ENCODE data around the gene ZNF784.

ZNF784 gene

DNA sequence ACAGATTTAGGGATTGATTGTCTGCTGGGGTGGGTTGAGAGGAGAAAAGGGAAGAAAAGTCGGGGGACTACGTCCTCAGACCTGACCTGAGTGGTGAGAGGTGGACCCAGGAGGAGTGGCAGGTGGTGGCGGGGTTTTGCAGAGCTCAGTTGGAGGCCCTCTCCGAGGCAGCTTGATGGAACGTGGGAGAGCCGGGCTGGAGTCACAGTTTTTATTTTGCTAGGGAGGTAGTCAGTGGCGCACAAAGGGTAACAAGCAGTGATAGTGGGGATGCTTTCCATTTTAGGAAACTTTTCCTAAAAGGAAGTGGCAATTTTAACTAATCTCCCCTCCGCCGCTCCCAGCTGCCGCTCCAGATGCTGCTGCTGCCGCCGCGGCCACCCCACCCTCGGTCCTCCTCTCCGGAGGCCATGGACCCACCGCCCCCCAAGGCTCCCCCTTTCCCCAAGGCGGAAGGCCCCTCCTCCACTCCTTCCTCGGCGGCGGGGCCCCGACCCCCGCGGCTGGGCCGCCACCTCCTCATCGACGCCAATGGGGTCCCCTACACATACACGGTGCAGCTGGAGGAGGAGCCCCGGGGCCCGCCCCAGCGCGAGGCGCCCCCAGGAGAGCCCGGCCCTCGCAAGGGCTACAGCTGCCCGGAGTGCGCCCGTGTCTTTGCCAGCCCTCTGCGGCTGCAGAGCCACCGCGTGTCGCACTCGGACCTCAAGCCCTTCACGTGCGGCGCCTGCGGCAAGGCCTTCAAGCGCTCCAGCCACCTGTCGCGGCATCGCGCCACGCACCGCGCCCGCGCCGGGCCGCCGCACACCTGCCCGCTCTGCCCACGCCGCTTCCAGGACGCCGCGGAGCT lies 18.0 kb upstream of the ZNF784 start:
- DNase-seq = peak in 1 of 2 experiments; percentile 22

DNA sequence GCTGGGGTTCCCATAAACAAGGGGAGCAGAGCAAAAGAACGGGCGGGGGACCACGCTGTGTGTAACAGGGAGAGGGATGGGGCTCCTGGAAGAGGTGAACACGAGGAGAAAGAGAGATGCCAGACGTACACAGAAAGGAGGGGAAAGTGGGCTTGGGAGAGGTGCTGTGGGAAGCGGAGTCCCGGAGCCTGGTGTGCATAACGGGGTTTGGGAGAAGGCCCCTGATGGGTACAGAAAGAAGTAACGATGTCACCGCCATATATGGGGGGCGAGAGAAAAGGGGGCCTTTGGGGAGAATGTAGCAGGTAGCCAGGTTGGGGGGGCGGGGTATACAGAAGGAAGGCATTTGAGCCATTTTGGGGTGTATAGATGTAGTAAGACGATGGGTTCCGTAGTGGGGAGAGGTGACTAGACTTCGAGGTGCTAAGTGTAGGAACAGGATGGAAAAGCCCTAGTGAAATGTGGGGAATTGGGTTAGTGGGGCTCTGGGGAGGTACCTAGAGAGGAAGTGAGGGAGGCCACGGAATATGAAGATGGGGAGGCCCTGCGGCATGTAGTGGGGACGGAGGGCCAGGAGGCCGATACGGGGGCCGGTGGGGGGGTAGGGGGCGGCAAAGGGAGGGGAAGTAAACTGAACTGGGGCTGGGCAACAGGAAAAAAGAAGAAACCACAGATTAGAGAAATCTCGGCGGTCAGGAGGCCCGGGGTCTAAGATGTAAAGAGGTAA lies 17.2 kb upstream of the ZNF784 start:
- peak in 1 of 2 experiments; percentile 51 for DNase-seq

DNA sequence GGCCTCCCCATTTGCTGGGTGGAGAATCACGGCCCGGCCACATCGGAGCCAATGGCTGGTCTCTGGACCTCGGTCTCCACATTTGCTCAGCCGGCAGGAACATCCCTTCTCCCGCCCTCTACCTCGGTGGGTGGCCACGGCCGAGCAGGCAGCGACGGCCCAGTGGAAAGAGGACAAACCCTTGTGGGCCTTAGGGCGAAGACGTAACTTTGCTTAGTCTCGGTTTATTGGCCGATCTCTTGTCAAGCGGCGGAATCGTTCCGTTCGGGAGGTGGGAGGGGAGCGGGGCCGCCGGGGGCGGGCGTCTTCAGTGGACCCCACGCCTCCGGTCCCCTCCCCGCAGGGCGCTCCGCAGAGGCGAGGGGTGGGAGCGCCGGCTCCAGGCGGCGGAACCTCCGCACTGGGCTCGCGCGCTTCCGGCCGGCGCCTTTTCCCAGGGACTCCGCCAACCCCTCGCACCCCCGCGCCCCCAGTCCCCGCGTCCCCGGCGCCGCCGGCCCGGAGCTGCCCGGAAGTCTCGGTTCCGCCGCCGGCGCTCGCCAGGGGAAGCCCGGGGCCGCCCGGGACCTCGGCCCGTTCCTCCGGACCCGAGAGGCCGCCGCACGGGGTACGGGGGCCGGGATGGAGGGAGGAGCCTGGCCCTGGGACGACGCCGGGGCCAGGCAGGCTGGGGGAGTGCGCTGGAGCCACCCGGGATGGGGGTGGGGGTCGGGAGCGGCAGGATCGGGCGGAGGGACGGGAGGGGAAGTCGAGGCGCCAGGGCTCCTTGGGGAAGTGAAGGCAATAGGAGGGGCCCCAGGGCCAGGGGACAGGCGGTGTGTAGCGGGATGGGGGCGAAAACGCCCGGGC lies 16.4 kb upstream of the ZNF784 start, which contains the start of gene ZNF580:
Gene ZNF580 (plus strand): TSS at position 426 of the 849 bp plus-strand sequence. CDS start 1,507 bp downstream, outside the sequence.
- DNase-seq = peak; percentile 62 to 74

DNA sequence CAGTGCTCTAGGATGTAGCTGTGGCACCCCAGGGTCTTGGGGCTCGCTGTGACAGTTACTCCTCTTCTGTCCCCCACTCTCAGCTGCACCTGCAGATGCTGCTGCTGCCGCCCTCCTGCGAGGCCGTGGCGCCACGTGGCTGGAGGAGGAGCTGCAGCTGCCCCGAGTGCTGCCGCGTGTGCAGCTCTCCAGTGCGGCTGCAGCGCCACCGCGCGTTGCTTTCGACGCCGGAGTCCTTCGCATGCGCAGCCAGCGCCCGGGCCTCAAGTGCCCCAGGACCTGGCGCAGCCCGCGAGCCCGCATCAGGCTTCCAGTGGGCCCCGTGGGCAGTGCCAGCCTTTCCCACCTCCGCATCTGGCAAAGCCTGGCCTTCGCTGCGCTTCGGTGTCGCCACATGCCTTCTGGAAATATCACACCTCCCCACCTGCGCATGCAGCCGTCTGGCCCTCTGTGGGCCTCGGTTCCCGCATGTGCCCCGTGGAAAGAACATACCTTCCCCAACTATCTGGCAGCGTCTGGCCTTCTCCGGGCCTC lies 15.7 kb upstream of the ZNF784 start:
- peak in 1 of 2 experiments; percentile 63 for DNase-seq

DNA sequence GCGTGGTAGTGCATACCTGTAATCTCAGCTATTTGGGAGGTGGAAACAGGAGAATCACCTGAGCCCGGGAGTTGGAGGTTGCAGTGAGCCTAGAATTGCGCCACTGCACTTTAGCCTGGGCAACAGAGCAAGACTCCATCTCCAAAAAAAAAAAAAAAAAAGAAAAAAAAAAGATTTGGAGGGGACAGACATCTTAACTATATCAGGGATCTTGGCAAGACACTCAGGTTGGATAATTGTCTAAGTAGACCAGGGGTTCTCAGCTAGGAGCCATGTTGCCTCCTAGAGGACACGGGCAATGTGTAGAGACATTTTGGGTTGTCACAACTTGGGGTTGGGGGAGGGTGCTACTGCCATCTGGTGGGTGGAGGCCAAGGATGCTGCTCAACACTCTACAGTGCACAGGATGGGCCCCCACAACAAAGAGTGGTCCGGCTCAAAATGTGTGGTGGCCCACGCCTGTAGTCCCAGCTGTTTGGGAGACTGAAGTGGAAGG lies 14.5 kb upstream of the ZNF784 start:
- peak; percentile 77 to 80 for DNase-seq

DNA sequence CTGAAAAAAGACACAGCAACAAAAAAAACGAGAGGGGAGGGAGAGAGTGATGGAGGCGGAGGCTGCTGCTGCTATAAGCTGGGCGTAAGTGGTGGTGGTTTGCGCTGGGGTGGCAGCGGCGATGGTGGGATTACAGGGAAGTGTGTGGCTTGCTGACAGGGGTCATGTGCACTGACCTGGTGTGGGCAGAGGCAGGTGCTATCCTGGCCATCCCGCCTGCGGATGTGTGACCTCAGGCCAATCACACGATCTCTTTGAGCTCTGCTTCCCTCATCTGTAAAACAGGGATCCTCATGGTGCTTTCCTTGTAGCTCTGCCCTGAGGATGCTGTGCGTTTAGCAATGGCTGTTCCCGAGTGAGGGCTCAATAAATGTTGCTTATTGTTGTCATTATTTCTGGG lies 13.2 kb upstream of the ZNF784 start:
- DNase-seq = no peak

DNA sequence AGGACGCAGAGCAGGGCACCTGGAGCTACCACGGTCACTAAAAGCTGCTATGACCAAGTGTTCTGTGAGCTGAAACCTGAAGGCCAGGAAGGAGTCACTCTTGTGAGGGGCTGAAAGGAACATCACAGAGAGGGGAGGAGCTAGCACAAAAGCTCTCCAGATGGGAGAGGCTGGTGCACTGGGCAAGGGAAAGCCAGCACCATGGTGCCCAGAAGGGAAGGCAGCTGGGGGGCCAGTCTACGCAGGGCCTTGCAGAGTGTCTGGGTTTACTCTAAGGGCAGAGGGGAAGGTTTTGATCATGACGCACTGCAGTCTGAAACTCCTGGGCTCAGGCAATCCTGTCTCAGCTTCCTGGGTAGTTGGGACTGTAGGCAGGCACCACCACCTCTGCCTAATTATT lies 12.4 kb upstream of the ZNF784 start:
- DNase-seq = no peak

DNA sequence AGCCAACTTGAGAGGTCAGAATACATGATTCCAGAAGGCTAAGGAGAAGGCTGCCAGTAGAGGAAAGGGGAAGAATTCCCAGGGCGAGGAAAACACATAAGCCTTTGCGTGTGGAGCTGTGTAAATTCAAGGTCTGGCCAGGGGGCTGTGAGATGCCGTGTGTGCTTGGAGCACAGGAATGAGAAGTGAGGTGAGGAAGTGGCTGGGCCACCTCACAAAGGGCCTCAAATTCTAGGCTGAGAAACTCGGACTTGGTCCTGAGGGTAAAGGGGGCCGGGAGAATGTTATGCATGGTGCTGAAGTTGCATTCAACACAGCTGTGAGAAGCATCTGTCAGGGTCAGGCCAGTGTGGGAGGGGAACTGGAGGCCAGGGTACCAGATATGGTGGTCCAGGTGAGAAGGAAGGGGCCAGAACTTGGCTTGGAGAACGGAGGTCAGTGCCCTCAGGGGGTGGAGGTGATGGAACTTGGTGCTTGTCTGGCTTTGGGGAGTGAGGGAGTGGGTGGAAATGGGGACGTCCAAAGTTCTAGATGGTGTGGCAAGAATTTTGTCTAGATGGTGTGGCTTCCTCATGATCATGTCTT lies 11.6 kb upstream of the ZNF784 start:
- DNase-seq = no peak

DNA sequence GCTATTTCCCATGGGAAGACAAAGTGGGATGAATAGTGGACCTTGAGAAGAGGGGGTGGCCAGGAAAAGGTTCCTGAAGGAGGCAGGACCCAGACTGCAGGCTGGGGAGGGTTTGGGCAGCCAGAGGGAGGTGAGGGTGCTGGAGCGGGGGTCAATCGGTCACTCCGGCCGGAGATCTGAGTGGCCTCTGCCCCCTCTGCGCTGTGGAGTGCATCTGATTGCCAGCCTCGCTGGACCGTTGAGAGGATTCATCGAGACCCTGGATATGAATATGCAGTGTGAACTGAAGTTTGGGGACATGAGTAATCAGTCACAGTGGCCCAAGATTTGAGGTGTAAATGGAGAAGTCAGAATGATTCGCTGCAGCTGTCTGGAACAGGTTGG lies 11.0 kb upstream of the ZNF784 start:
- no peak for DNase-seq

DNA sequence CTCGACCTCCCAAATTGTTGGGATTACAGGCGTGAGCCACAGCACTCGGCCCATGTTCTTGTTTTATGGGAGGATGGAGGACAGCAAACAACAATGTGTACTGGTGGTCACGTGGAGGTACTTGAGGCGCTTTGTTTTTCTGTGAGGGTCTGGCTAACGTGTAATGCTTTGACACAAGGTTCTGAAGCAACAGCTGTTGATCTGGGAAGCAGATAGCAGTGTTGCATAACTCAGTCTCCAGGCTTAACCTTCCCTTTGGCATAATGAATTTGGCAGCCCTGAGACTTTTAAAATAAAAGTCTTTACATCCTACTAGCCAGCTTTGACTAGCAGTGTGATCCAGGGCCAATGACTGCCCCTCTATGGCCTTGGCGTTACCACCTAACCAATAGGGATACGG lies 9.5 kb upstream of the ZNF784 start:
- no peak for DNase-seq

DNA sequence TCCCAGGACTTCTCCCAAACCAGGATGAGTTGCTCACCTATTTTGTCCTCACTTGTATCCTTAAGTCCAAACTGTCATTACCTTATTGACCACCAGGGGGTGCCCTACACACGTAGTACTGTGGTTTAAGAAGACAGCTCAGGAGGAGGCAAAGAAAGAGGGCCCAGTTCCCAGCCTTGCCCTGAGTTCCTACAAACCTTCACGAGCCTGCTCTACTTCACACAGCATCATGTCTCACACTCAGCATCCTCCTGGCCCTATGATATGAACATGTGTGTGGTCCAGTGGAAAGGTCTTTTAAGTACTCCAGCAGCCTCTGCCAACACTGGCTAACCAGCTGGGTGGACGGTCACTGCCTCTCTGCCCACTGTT lies 8.1 kb upstream of the ZNF784 start:
- peak; percentile 85 to 94 for DNase-seq

DNA sequence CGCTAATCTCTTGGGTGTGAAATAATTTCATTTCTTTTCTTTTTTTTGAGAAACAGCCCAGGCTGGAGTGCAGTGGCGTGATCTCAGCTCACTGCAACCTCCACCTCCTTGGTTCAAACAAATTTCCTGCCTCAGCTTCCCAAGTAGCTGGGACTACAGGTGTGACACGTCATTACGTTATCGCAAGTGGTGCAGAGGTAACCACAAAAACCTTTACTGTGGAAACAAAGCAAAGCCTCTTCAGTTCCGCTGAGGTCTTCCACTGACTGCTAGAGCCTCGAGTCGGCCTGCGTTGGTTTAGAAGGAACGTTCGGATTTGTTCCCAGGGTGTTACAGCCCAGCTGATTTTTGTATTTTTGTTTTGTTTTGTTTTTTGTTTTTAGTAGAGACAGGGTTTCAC lies 2.0 kb upstream of the ZNF784 start:
- no peak for DNase-seq

DNA sequence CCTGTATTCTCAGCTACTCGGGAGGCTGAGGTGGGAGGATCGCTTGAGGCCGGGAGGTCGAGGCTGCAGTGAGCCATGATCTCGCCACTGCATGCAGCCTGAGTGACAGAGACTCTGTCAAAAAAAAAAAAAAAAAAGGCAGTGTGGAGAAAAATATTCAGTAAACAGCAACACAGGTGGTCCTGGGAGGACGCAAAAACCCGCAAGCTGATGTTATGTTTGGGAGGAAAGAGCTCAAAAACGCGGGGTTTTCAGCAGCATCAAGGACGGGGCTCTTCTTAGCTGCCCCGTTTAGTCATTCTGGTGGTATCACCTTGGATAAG lies 599 bp upstream of the ZNF784 start:
- DNase-seq = no peak

DNA sequence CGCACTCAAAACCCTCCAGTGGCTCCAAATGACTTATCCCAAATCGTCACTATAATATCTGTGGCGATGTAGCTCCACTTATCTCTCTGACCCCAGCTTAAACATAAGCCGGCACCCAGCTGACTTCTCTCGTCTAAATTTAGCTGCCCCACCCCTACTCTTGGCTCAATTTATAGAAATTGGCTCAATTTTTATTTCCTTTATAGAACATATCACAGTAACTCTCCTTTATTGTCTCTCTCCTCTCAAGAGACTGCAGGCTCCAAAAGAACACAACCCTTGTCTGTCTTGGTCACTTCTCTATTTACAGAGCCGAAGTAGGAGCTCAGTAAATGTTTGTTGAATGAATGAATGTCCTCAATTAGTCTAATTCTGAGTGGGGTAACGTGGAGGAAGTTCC lies 805 bp downstream of the ZNF784 start:
- no peak for DNase-seq

DNA sequence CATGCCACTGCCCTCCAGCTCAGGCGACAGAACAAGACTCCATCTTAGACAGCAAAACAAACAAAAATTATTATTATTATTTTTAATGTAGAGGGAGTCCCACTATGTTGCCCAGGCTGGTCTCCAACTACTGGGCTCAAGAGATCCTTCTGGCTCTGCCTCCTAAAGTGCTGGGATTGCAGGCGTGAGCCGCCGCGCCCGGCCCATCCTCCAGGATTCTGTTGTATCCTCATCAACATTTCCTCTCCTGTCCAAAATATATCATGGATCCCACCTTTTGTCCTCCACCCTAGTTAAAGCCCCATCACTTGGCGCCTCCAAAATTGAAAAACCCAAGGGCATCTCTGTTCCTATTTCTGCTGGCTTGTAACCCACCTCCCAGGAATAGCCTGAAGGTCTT lies 1.2 kb downstream of the ZNF784 start:
- DNase-seq = no peak

DNA sequence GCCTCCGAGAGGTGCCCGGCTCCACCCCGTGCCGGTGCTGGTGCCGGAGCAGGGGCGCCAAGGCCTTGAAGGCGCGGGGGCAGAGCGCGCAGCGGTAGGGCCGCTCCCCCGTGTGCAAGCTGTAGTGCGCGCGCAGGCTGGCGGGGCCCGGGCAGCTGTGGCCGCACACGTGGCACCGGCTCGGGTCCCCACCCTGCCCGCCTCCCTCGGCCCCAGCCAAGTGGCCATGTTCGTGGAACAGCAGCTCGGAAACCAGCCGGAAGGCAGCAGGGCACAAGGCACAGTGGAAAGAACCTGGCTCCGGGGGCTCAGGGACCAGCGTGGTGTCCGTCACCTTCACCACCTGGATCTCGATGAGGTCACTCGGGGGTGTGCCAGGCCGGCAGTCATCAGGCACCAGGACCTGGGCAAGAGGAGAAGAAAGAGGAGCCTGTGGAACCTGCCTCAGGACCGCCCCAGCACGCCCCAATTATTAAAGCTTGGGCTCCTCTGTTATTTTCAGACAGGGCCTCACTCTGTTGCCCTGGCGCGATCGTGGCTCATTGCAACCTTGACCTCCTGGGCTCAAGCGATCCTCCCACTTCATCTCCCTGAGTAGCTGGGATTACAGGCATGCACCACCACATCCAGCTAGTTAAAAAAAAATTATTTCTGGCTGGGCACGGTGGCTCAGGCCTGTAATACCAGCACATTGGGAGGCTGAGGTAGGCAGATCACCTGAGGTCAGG lies 2.0 kb downstream of the ZNF784 start:
- DNase-seq = no peak

DNA sequence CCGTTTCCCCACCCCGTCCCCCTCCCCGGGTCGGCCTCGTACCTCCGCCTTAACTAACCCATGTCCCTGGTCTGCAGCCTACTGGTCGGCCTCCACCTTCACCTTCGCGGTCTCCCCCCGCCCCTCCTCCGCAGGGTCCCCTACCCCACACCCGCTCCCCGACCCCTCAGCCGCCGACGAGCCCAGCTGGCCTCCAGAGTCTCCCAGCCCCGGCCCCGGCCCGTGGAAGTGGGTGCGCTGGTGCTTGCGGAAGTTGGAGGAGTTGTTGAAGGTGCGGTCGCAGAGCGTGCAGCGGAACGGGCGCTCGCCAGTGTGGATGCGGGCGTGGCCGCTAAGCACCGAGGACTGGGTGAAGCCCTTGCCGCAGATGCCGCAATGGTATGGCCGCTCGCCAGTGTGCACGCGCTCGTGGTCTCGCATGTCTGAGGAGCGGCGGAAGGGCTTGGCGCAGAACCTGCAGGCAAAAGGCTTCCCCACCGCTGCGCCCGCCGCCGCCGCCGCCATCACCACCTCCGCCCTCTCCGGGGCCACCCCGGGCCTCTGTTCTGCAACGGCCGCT lies 2.6 kb downstream of the ZNF784 start:
- no peak for DNase-seq

DNA sequence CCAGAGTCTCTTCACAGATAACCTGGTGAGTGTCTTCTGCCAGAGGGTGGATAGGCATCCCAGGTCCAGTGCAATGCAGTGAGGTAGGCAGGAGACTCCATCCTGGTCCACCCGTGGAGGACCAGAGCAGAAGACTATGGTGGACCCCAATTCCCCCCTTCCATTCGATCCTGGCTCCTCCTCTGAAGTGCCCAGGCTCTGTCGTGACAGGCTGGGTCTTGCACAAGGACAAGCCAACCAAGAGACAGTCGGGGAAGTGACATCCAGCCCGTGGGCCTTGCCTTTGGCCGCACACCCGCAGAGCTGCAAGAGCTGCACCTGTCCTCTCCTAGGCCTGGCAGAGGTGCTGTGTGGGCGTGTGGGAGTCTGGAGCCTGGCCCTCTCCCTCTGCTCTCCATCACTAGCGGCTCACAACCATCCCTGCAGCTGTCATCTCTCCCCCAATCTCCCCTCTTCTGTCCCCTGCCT lies 3.1 kb downstream of the ZNF784 start:
- DNase-seq = no peak

DNA sequence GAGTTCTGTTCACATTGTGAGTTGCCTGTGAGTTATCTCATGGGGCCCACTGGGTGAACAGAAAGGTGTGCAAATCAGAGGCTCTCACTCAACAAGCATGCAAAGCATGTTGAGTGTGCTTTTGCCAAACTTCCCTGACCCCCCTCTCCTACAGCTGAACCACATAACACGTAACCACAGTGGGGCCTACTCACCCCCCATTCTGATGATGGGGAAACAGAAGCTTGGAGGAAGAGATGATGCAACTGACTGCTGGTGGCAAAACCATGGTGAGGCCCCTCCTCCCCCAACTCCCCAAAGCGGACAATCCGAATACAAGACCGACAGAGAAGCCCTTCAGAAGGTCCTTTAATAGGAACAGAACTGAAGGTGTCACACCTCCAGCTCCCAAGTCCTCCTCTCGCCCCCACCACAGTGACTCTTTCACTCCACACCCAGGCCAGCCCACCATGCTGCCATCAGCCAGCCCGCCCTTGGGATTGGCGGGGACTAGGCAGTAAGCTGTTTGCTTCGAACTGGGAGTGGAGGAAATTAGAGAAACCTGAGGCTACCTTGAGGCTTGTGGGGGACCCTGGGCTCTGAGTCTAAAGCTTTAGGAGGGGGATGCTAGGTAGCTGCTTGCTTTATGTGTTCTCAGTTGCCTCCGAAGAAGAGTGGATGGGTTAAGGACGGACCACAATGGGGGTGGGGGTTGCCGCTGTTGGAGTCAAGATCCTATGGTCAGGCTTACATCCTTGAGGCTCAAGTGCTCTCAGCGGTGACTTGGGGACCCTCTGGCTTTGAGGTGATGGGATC lies 3.8 kb downstream of the ZNF784 start:
- DNase-seq = no peak

DNA sequence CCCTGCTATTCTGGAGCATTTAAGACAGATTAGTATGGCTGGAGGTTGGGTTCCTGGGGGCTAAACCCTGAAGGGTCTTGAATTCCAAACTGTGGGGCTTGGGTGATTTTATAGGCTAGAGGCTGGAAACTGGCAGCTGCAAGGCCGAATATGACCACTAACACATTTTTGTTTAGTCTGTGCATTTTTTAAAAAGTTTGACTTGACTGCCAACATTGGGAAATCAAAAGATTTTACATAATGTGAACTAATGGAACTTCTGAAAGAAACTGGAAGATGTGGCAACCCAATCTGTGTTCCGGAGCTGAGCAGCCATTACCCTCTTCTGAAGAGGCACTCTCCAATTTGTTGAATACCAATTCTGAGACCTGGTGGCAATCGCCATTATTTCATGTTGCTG lies 5.1 kb downstream of the ZNF784 start:
- DNase-seq = no peak

DNA sequence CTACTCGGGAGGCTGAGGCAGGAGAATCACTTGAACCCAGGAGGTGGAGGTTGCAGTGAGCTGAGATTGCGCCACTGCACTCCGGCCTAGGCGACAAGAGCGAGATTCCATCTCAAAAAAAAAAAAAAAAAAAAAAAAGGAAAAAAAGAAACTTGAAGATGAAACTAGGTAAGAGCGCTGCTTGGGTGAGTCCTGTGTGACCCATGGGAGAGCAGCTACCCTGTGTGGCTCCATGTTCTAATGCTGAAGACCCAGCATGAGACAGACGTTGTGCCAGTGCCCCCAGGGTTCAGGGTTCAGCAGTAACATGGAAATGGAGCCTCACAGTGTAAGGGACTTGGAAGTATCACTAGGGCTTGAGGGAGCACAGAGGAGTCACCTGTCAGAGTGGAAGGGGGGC lies 5.9 kb downstream of the ZNF784 start:
- no peak for DNase-seq
